GM23338 (cell line): Measurements from ENCODE around the gene CARD9. TPM values are rescaled to one million over a fixed set of nuclear protein-coding genes. Genes with fewer than 3 reads are reported as not detected.

ENCODE experiments used
- ATAC-seq: fragments of 200-7000 bp; cut with Tn5 transposase; 3 replicates; pipeline ENCODE4 v1.9.1; 2020
- DNase-seq: peaks from one replicate; pipeline ENCODE4 v3.0.0-alpha.2; 2015; ENCODE audit warnings: low spot score
- H2AFZ ChIP-seq: fragments of 200-600 bp; sonication (generic); 2 replicates; pipeline ENCODE4 v1.8.0; 2016; ENCODE audit warnings: antibody characterized with exemption, mild to moderate bottlenecking, moderate library complexity
- H3F3A ChIP-seq: fragments of 200-600 bp; sonication (generic); replicated peaks from 2 replicates; pipeline ENCODE4 v1.8.0; 2017; ENCODE audit warnings: antibody characterized with exemption, mixed run types, low read depth
- H3K27ac ChIP-seq: fragments of 200-600 bp; sonication (generic); 2 replicates; pipeline ENCODE4 v1.6.1; 2016; ENCODE audit warnings: low read depth
- H3K27me3 ChIP-seq: fragments of 200-600 bp; sonication (generic); 2 replicates; pipeline ENCODE4 v1.8.0; 2016; ENCODE audit warnings: mild to moderate bottlenecking, mixed run types, moderate library complexity; ENCODE audit not compliant: insufficient read depth
- H3K36me3 ChIP-seq: fragments of 200-600 bp; sonication (generic); 2 replicates; pipeline ENCODE4 v1.8.0; 2016; ENCODE audit warnings: mild to moderate bottlenecking; ENCODE audit not compliant: insufficient read depth
- H3K4me1 ChIP-seq: fragments of 200-600 bp; sonication (generic); 2 replicates; pipeline ENCODE4 v1.8.0; 2016; ENCODE audit warnings: mild to moderate bottlenecking, moderate library complexity; ENCODE audit not compliant: insufficient read depth
- H3K4me2 ChIP-seq: fragments of 200-600 bp; sonication (generic); 2 replicates; pipeline ENCODE4 v1.7.1; 2017; ENCODE audit warnings: mixed run types
- H3K4me3 ChIP-seq: fragments of 200-600 bp; sonication (generic); 2 replicates; pipeline ENCODE4 v1.6.1; 2016; ENCODE audit warnings: mixed run types
- H3K79me2 ChIP-seq: fragments of 200-600 bp; sonication (generic); replicated peaks from 2 replicates; pipeline ENCODE4 v1.8.0; 2017; ENCODE audit warnings: mild to moderate bottlenecking; ENCODE audit not compliant: insufficient read depth
- H3K9me2 ChIP-seq: fragments of 200-600 bp; sonication (generic); 2 replicates; pipeline ENCODE4 v1.8.0; 2017; ENCODE audit not compliant: insufficient read depth
- H4K20me1 ChIP-seq: fragments of 200-600 bp; sonication (generic); replicated peaks from 2 replicates; pipeline ENCODE4 v1.8.0; 2017; ENCODE audit warnings: mild to moderate bottlenecking; ENCODE audit not compliant: insufficient read depth
- H3K27ac Mint-ChIP-seq: 2 replicates; pipeline ENCODE4 v1.8.0; 2020; ENCODE audit warnings: inconsistent platforms, mild to moderate bottlenecking, moderate library complexity, mixed read lengths
- H3K27me3 Mint-ChIP-seq: 3 replicates; pipeline ENCODE4 v1.8.0; 2022; ENCODE audit warnings: low read depth, mild to moderate bottlenecking, moderate library complexity, mixed read lengths, inconsistent platforms; ENCODE audit not compliant: insufficient read depth, poor library complexity
- H3K36me3 Mint-ChIP-seq: 3 replicates; pipeline ENCODE4 v1.8.0; 2021; ENCODE audit warnings: low read depth, mild to moderate bottlenecking, inconsistent platforms, moderate library complexity, mixed read lengths
- H3K4me1 Mint-ChIP-seq: 3 replicates; pipeline ENCODE4 v1.8.0; 2020; ENCODE audit warnings: mild to moderate bottlenecking, inconsistent platforms, mixed read lengths
- H3K4me3 Mint-ChIP-seq: 3 replicates; pipeline ENCODE4 v1.8.0; 2021; ENCODE audit warnings: moderate library complexity, mild to moderate bottlenecking, inconsistent platforms, mixed read lengths
- H3K9me3 Mint-ChIP-seq: 3 replicates; pipeline ENCODE4 v1.8.0; 2020; ENCODE audit warnings: moderate library complexity, mild to moderate bottlenecking, inconsistent platforms, mixed read lengths
- CREB1 ChIP-seq: fragments of 250-450 bp; sonication (Bioruptor Pico); IDR thresholded peaks from 2 replicates; pipeline ENCODE4 v1.5.0; 2020; ENCODE audit warnings: low read depth, mild to moderate bottlenecking, moderate library complexity
- ETS1 ChIP-seq: IDR thresholded peaks from 2 replicates; pipeline ENCODE4 v1.6.1; 2016; ENCODE audit warnings: antibody characterized with exemption
- EZH2 ChIP-seq: fragments of 200-600 bp; sonication (generic); IDR thresholded peaks from one replicate; pipeline ENCODE4 v1.8.0; 2017; ENCODE audit warnings: antibody characterized with exemption, mild to moderate bottlenecking, low read depth; ENCODE audit not compliant: unreplicated experiment
- EZH2phosphoT487 ChIP-seq: fragments of 200-600 bp; sonication (generic); IDR thresholded peaks from one replicate; pipeline ENCODE4 v1.8.1; 2018; ENCODE audit warnings: antibody characterized with exemption; ENCODE audit not compliant: unreplicated experiment
- JUNB ChIP-seq: IDR thresholded peaks from one replicate; pipeline ENCODE4 v1.6.1; 2016; ENCODE audit warnings: antibody characterized with exemption; ENCODE audit not compliant: unreplicated experiment
- NANOG ChIP-seq: IDR thresholded peaks from 2 replicates; pipeline ENCODE4 v1.6.1; 2016; ENCODE audit warnings: antibody characterized with exemption, borderline replicate concordance
- POLR2AphosphoS5 ChIP-seq: IDR thresholded peaks from 2 replicates; pipeline ENCODE4 v1.6.1; 2016; ENCODE audit warnings: antibody characterized with exemption, low read depth
- STAT1 ChIP-seq: IDR thresholded peaks from one replicate; pipeline ENCODE4 v1.6.1; 2016; ENCODE audit warnings: antibody characterized with exemption; ENCODE audit not compliant: unreplicated experiment
- ZNF114 ChIP-seq: fragments of 250-450 bp; sonication (Bioruptor Pico); IDR thresholded peaks from 2 replicates; pipeline ENCODE4 v1.5.0; 2020; ENCODE audit warnings: mild to moderate bottlenecking, moderate library complexity
- ZNF331 ChIP-seq: fragments of 250-450 bp; sonication (Bioruptor Pico); IDR thresholded peaks from 2 replicates; pipeline ENCODE4 v1.5.0; 2020; ENCODE audit warnings: low read depth, mild to moderate bottlenecking, moderate library complexity
- ZNF462 ChIP-seq: fragments of 250-450 bp; sonication (Bioruptor Pico); IDR thresholded peaks from 2 replicates; pipeline ENCODE4 v1.5.0; 2020; ENCODE audit warnings: mild to moderate bottlenecking, moderate library complexity
- polyA plus RNA-seq: library from polyadenylated mRNA; unstranded; fragments of >200 nt; fragmentation: Nextera tagmentation; extraction: Ambion mirVana; gene quantifications from 2 replicates; pipeline ENCODE4 v1.2.1, GENCODE V29; 2016
- total RNA-seq: library from RNA; depleted of rRNA; stranded (reverse); fragments of >200 nt; shearing (Covaris generic); gene quantifications from 2 replicates; pipeline ENCODE4 v1.2.3, GENCODE V29; 2014
- TF ChIP-seq, protein P1 (sequence below): IDR thresholded peaks from one replicate; pipeline ENCODE4 v1.6.1; 2018; ENCODE audit warnings: antibody characterized with exemption; ENCODE audit not compliant: unreplicated experiment
- TF ChIP-seq, protein P2 (sequence below), 2 experiments: fragments of 200-600 bp in 1 of 2; sonication (generic) in 1 of 2; conservative IDR thresholded peaks; 2 replicates each; pipeline versions ENCODE4 v1.5.1 to v1.6.1; 2016 to 2017; ENCODE audit warnings: antibody characterized with exemption in 2 of 2, low read depth in 2 of 2, mild to moderate bottlenecking in 2 of 2, moderate library complexity in 1 of 2

The CARD9 gene
- total and polyA plus RNA-seq, 2 experiments from 2014 or later: 0.49 to 0.63 TPM

- Mint-ChIP-seq H3K36me3 (no peaks in the 10 kb centered on the region), H3K4me1 (peaks cover 4% of the 10 kb centered on the region; the same call in 1 of the 3 replicates), H3K9me3 (no peaks in the 10 kb centered on the region), H3K27me3 (peaks cover 7% of the 10 kb centered on the region), H3K4me3 (no peak overlapping the region), H3K27ac (no peak overlapping the region)
- H3K9me2 ChIP-seq: no peaks in the 10 kb centered on the region
- H3F3A ChIP-seq: 0 out of 2 replicates have a peak, but pooled peaks cover 3% of the 10 kb centered on the region
- no peak overlapping the region for H2AFZ ChIP-seq
- no peaks in the 10 kb centered on the region for H3K27me3 ChIP-seq
- H4K20me1 ChIP-seq: no peaks in the 10 kb centered on the region
- DNase-seq (no peak), ATAC-seq (no peak)
- H3K4me3 ChIP-seq: no peak overlapping the region
- H3K36me3 ChIP-seq: no peaks in the 10 kb centered on the region
- no peak overlapping the region for H3K4me2 ChIP-seq
- peaks cover 11% of the 10 kb centered on the region for H3K4me1 ChIP-seq
- TF ChIP-seq STAT1: no peak
- no peak for TF ChIP-seq POLR2AphosphoS5
- TF ChIP-seq CREB1 (CRISPR knock-in tag): no peak
- TF ChIP-seq, protein P1, sequence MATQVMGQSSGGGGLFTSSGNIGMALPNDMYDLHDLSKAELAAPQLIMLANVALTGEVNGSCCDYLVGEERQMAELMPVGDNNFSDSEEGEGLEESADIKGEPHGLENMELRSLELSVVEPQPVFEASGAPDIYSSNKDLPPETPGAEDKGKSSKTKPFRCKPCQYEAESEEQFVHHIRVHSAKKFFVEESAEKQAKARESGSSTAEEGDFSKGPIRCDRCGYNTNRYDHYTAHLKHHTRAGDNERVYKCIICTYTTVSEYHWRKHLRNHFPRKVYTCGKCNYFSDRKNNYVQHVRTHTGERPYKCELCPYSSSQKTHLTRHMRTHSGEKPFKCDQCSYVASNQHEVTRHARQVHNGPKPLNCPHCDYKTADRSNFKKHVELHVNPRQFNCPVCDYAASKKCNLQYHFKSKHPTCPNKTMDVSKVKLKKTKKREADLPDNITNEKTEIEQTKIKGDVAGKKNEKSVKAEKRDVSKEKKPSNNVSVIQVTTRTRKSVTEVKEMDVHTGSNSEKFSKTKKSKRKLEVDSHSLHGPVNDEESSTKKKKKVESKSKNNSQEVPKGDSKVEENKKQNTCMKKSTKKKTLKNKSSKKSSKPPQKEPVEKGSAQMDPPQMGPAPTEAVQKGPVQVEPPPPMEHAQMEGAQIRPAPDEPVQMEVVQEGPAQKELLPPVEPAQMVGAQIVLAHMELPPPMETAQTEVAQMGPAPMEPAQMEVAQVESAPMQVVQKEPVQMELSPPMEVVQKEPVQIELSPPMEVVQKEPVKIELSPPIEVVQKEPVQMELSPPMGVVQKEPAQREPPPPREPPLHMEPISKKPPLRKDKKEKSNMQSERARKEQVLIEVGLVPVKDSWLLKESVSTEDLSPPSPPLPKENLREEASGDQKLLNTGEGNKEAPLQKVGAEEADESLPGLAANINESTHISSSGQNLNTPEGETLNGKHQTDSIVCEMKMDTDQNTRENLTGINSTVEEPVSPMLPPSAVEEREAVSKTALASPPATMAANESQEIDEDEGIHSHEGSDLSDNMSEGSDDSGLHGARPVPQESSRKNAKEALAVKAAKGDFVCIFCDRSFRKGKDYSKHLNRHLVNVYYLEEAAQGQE: no peak
- TF ChIP-seq ETS1: no peak
- TF ChIP-seq, protein P2, sequence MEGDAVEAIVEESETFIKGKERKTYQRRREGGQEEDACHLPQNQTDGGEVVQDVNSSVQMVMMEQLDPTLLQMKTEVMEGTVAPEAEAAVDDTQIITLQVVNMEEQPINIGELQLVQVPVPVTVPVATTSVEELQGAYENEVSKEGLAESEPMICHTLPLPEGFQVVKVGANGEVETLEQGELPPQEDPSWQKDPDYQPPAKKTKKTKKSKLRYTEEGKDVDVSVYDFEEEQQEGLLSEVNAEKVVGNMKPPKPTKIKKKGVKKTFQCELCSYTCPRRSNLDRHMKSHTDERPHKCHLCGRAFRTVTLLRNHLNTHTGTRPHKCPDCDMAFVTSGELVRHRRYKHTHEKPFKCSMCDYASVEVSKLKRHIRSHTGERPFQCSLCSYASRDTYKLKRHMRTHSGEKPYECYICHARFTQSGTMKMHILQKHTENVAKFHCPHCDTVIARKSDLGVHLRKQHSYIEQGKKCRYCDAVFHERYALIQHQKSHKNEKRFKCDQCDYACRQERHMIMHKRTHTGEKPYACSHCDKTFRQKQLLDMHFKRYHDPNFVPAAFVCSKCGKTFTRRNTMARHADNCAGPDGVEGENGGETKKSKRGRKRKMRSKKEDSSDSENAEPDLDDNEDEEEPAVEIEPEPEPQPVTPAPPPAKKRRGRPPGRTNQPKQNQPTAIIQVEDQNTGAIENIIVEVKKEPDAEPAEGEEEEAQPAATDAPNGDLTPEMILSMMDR (conservative IDR thresholded peaks at IDR 0.05; ENCODE audit: low read depth in 2 of 2): no peak
- TF ChIP-seq EZH2phosphoT487: no peak
- TF ChIP-seq ZNF462 (CRISPR knock-in tag): no peak
- TF ChIP-seq ZNF114 (CRISPR knock-in tag): no peak
- TF ChIP-seq NANOG: no peak
- TF ChIP-seq ZNF331 (CRISPR knock-in tag): no peak
- TF ChIP-seq EZH2: no peak
- TF ChIP-seq JUNB: no peak
- no peak overlapping the region for H3K27ac ChIP-seq
- H3K79me2 ChIP-seq: no peaks in the 10 kb centered on the region
Measured at GRCh38 chr9:136323371-136323789, 50.1 kb downstream of the CARD9 start.
